ENCODE results near the gene PC. TPM values are rescaled to one million over a fixed set of nuclear protein-coding genes. Genes with fewer than 3 reads are reported as not detected.

The PC gene
- 21.7 and 24.9 TPM in 2 replicates for total RNA-seq (2014; rRNA removed; shearing (Covaris generic))
- 18.3 and 18.9 TPM in 2 replicates for polyA plus RNA-seq (2016; fragmentation: Nextera tagmentation; extraction: Ambion mirVana)
- long read RNA-seq, full-length matches to known transcripts: 2 of 4 reads
- long read RNA-seq, partial matches to known transcripts: 2 of 4 reads
- long read RNA-seq, other reads (novel, unspliced or antisense): 0 of 4 reads

- Histone ChIP-seq H3K4me3 (peak within 1 kb of the TSS; percentile 75), H3K27me3 (ENCODE audit: insufficient read depth) (no peaks in the 10 kb centered on the region), H4K20me1 (replicated peaks; ENCODE audit: insufficient read depth) (no peaks in the 10 kb centered on the region), H3K4me2 (peak within 1 kb of the TSS; percentile 83), H3F3A (replicated peaks; ENCODE audit: low read depth) (peaks cover 14% of the 10 kb centered on the region), H3K27ac (ENCODE audit: low read depth) (peak within 1 kb of the TSS; percentile 85), H3K36me3 (ENCODE audit: insufficient read depth) (no peaks in the 10 kb centered on the region), H3K9me2 (ENCODE audit: insufficient read depth) (no peaks in the 10 kb centered on the region), H3K4me1 (ENCODE audit: insufficient read depth) (peaks cover 11% of the 10 kb centered on the region; the same call in 1 of the 2 replicates), H2AFZ (peak within 1 kb of the TSS; percentile 98), H3K79me2 (replicated peaks; ENCODE audit: insufficient read depth) (0 out of 2 replicates have a peak, but pooled peaks cover 7% of the 10 kb centered on the region)
- H3K4me1 Mint-ChIP-seq: peaks cover 32% of the 10 kb centered on the region
- H3K9me3 Mint-ChIP-seq: no peaks in the 10 kb centered on the region
- H3K27ac Mint-ChIP-seq: peak within 1 kb of the TSS; percentile 94
- peak; percentile 99 for DNase-seq (ENCODE audit: low spot score)
- TF ChIP-seq, protein P1, sequence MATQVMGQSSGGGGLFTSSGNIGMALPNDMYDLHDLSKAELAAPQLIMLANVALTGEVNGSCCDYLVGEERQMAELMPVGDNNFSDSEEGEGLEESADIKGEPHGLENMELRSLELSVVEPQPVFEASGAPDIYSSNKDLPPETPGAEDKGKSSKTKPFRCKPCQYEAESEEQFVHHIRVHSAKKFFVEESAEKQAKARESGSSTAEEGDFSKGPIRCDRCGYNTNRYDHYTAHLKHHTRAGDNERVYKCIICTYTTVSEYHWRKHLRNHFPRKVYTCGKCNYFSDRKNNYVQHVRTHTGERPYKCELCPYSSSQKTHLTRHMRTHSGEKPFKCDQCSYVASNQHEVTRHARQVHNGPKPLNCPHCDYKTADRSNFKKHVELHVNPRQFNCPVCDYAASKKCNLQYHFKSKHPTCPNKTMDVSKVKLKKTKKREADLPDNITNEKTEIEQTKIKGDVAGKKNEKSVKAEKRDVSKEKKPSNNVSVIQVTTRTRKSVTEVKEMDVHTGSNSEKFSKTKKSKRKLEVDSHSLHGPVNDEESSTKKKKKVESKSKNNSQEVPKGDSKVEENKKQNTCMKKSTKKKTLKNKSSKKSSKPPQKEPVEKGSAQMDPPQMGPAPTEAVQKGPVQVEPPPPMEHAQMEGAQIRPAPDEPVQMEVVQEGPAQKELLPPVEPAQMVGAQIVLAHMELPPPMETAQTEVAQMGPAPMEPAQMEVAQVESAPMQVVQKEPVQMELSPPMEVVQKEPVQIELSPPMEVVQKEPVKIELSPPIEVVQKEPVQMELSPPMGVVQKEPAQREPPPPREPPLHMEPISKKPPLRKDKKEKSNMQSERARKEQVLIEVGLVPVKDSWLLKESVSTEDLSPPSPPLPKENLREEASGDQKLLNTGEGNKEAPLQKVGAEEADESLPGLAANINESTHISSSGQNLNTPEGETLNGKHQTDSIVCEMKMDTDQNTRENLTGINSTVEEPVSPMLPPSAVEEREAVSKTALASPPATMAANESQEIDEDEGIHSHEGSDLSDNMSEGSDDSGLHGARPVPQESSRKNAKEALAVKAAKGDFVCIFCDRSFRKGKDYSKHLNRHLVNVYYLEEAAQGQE (IDR thresholded peaks at IDR 0.05; ENCODE audit: unreplicated experiment): no peak
- TF ChIP-seq CTCF (conservative IDR thresholded peaks at IDR 0.05; ENCODE audit: low read depth in 2 of 2): no peak
- no peak for TF ChIP-seq NANOG (IDR thresholded peaks at IDR 0.05; ENCODE audit: borderline replicate concordance)
- TF ChIP-seq JUNB (IDR thresholded peaks at IDR 0.05; ENCODE audit: unreplicated experiment): no peak
- TF ChIP-seq, protein P2, sequence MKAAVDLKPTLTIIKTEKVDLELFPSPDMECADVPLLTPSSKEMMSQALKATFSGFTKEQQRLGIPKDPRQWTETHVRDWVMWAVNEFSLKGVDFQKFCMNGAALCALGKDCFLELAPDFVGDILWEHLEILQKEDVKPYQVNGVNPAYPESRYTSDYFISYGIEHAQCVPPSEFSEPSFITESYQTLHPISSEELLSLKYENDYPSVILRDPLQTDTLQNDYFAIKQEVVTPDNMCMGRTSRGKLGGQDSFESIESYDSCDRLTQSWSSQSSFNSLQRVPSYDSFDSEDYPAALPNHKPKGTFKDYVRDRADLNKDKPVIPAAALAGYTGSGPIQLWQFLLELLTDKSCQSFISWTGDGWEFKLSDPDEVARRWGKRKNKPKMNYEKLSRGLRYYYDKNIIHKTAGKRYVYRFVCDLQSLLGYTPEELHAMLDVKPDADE (IDR thresholded peaks at IDR 0.05): no peak
- TF ChIP-seq ZNF331 (CRISPR knock-in tag; IDR thresholded peaks at IDR 0.05; ENCODE audit: low read depth): no peak
- TF ChIP-seq STAT1 (IDR thresholded peaks at IDR 0.05; ENCODE audit: unreplicated experiment): no peak
- TF ChIP-seq, protein P3, sequence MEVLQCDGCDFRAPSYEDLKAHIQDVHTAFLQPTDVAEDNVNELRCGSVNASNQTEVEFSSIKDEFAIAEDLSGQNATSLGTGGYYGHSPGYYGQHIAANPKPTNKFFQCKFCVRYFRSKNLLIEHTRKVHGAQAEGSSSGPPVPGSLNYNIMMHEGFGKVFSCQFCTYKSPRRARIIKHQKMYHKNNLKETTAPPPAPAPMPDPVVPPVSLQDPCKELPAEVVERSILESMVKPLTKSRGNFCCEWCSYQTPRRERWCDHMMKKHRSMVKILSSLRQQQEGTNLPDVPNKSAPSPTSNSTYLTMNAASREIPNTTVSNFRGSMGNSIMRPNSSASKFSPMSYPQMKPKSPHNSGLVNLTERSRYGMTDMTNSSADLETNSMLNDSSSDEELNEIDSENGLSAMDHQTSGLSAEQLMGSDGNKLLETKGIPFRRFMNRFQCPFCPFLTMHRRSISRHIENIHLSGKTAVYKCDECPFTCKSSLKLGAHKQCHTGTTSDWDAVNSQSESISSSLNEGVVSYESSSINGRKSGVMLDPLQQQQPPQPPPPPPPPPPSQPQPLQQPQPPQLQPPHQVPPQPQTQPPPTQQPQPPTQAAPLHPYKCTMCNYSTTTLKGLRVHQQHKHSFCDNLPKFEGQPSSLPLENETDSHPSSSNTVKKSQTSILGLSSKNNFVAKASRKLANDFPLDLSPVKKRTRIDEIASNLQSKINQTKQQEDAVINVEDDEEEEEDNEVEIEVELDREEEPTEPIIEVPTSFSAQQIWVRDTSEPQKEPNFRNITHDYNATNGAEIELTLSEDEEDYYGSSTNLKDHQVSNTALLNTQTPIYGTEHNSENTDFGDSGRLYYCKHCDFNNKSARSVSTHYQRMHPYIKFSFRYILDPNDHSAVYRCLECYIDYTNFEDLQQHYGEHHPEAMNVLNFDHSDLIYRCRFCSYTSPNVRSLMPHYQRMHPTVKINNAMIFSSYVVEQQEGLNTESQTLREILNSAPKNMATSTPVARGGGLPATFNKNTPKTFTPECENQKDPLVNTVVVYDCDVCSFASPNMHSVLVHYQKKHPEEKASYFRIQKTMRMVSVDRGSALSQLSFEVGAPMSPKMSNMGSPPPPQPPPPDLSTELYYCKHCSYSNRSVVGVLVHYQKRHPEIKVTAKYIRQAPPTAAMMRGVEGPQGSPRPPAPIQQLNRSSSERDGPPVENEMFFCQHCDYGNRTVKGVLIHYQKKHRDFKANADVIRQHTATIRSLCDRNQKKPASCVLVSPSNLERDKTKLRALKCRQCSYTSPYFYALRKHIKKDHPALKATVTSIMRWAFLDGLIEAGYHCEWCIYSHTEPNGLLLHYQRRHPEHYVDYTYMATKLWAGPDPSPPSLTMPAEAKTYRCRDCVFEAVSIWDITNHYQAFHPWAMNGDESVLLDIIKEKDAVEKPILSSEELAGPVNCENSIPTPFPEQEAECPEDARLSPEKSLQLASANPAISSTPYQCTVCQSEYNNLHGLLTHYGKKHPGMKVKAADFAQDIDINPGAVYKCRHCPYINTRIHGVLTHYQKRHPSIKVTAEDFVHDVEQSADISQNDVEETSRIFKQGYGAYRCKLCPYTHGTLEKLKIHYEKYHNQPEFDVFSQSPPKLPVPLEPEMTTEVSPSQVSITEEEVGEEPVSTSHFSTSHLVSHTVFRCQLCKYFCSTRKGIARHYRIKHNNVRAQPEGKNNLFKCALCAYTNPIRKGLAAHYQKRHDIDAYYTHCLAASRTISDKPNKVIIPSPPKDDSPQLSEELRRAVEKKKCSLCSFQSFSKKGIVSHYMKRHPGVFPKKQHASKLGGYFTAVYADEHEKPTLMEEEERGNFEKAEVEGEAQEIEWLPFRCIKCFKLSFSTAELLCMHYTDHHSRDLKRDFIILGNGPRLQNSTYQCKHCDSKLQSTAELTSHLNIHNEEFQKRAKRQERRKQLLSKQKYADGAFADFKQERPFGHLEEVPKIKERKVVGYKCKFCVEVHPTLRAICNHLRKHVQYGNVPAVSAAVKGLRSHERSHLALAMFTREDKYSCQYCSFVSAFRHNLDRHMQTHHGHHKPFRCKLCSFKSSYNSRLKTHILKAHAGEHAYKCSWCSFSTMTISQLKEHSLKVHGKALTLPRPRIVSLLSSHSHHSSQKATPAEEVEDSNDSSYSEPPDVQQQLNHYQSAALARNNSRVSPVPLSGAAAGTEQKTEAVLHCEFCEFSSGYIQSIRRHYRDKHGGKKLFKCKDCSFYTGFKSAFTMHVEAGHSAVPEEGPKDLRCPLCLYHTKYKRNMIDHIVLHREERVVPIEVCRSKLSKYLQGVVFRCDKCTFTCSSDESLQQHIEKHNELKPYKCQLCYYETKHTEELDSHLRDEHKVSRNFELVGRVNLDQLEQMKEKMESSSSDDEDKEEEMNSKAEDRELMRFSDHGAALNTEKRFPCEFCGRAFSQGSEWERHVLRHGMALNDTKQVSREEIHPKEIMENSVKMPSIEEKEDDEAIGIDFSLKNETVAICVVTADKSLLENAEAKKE (CRISPR knock-in tag; IDR thresholded peaks at IDR 0.05): no peak
- no peak for TF ChIP-seq ZNF114 (CRISPR knock-in tag; IDR thresholded peaks at IDR 0.05)
- peak; percentile 64 for TF ChIP-seq CREB1 (CRISPR knock-in tag; IDR thresholded peaks at IDR 0.05; ENCODE audit: low read depth)
- TF ChIP-seq POLR2AphosphoS5 (IDR thresholded peaks at IDR 0.05; ENCODE audit: low read depth): peak; percentile 49
- no peak for TF ChIP-seq EZH2 (IDR thresholded peaks at IDR 0.05; ENCODE audit: low read depth, unreplicated experiment)
- peaks cover 21% of the 10 kb centered on the region for H3K27me3 Mint-ChIP-seq (ENCODE audit: insufficient read depth, low read depth, poor library complexity)
- H3K36me3 Mint-ChIP-seq (ENCODE audit: low read depth): peaks cover 3% of the 10 kb centered on the region; the same call in 1 of the 3 replicates
- ATAC-seq: peak; percentile 92
- H3K4me3 Mint-ChIP-seq: peak within 1 kb of the TSS; percentile 85
These were observed at the start of gene PC for GRCh38 chr11:66958232-66958955. PC (minus strand) TSS chr11:66958383; CDS start chr11:66872159, 86,224 bp downstream.
